HCT116 (cell line): ENCODE results near the gene TRERF1. TPM values are rescaled to one million over a fixed set of nuclear protein-coding genes. Genes with fewer than 3 reads are reported as not detected.

ENCODE experiments used
- ATAC-seq: fragments of 200-7000 bp; cut with Tn5 transposase; 2 replicates; pipeline ENCODE4 v1.9.1; 2020; ENCODE audit warnings: mild to moderate bottlenecking, moderate library complexity
- BruUV-seq: library from RNA; stranded (reverse); fragments of 400-500 nt; replicated peaks from 2 replicates; lab custom pipeline; 2021; lab: Mats Ljungman, UMichigan
- CTCF ChIA-PET: fragments of 300-600 bp; sonication (Branson Sonifier 250); formaldehyde crosslinking; loops from one replicate; lab custom pipeline; 2021; ENCODE audit warnings: antibody characterized with exemption; lab: Charles Lee
- POLR2A ChIA-PET: fragments of 300-600, 350-600 bp; sonication (Branson Sonifier 250); formaldehyde crosslinking; loops from one replicate; lab custom pipeline; 2021; ENCODE audit warnings: antibody characterized with exemption; lab: Charles Lee
- RAD21 ChIA-PET, 2 experiments: fragments of 300-600 bp; sonication (Branson Sonifier 250); formaldehyde crosslinking; loops; one replicate each; lab custom pipeline; 2023; ENCODE audit warnings: low total read pairs in 2 of 2; ENCODE audit not compliant: uncharacterized antibody in 2 of 2, unreplicated experiment in 2 of 2, low non-redundant PET in 1 of 2; lab: Charles Lee
- DNase-seq: peaks from one replicate; pipeline ENCODE4 v3.0.0-alpha.2; 2010; ENCODE audit warnings: low read depth, low spot score
- H2AFZ ChIP-seq: fragments of 200-600 bp; shearing (Covaris generic), sonication (generic); 2 replicates; pipeline ENCODE4 v1.6.1; 2017; ENCODE audit warnings: low read depth, mixed run types, mixed read lengths, antibody characterized with exemption, low read length; ENCODE audit not compliant: poor library complexity, severe bottlenecking
- H3K27ac ChIP-seq: 2 replicates; pipeline ENCODE4 v1.5.1; 2012; ENCODE audit warnings: low read depth, low read length
- H3K27me3 ChIP-seq: fragments of 200-600 bp; sonication (generic); 2 replicates; pipeline ENCODE4 v1.6.1; 2016; ENCODE audit warnings: mixed run types, low read length, mixed read lengths; ENCODE audit not compliant: insufficient read depth
- H3K36me3 ChIP-seq, 2 experiments: fragments of 200-500 bp in 1 of 2; fragments of 200-600 bp in 1 of 2; sonication (Bioruptor generic) in 1 of 2; sonication (generic) in 1 of 2; 2 replicates each; pipeline versions ENCODE4 v1.5.1 to v1.6.1; 2014 to 2016; ENCODE audit warnings: low read length in 2 of 2, inconsistent platforms in 1 of 2, mixed read lengths in 1 of 2, mixed run types in 1 of 2; ENCODE audit not compliant: insufficient read depth in 2 of 2, control insufficient read depth in 1 of 2
- H3K4me1 ChIP-seq, 2 experiments: fragments of 200-600 bp in 1 of 2; sonication (generic) in 1 of 2; 2 replicates each; pipeline versions ENCODE4 v1.5.1 to v1.6.1; 2012 to 2017; ENCODE audit warnings: low read length in 2 of 2, inconsistent platforms in 1 of 2, mild to moderate bottlenecking in 1 of 2, mixed read lengths in 1 of 2, mixed run types in 1 of 2, moderate library complexity in 1 of 2; ENCODE audit not compliant: insufficient read depth in 2 of 2, control insufficient read depth in 1 of 2
- H3K4me2 ChIP-seq: fragments of 200-600 bp; sonication (generic); 2 replicates; pipeline ENCODE4 v1.6.1; 2017; ENCODE audit warnings: mixed run types, low read length, mixed read lengths
- H3K4me3 ChIP-seq, 2 experiments: fragments of 200-600 bp in 1 of 2; sonication (generic) in 1 of 2; replicated peaks in 1 of 2; 2 replicates each; pipeline ENCODE4 v1.5.1; 2011 to 2016; ENCODE audit warnings: low read length in 2 of 2, control low read depth in 1 of 2, low read depth in 1 of 2, mild to moderate bottlenecking in 1 of 2, mixed read lengths in 1 of 2, mixed run types in 1 of 2
- H3K79me2 ChIP-seq: fragments of 200-600 bp; sonication (generic); 2 replicates; pipeline ENCODE4 v1.6.1; 2017; ENCODE audit warnings: mild to moderate bottlenecking, mixed run types, low read length, moderate library complexity, mixed read lengths; ENCODE audit not compliant: insufficient read depth
- H3K9ac ChIP-seq: fragments of 200-600 bp; sonication (generic); 2 replicates; pipeline ENCODE4 v1.6.1; 2016; ENCODE audit warnings: low read length, mixed read lengths
- H3K9me2 ChIP-seq: fragments of 200-600 bp; sonication (generic), shearing (Covaris generic); 2 replicates; pipeline ENCODE4 v1.6.1; 2017; ENCODE audit warnings: mixed run types, mild to moderate bottlenecking, moderate library complexity; ENCODE audit not compliant: insufficient read depth
- H3K9me3 ChIP-seq, 2 experiments: fragments of 200-500 bp in 1 of 2; fragments of 200-600 bp in 1 of 2; sonication (Bioruptor generic) in 1 of 2; sonication (generic) in 1 of 2; 2 replicates each; pipeline ENCODE4 v1.6.1; 2014 to 2017; ENCODE audit warnings: low read length in 2 of 2, mixed read lengths in 2 of 2, inconsistent platforms in 1 of 2, low read depth in 1 of 2, mild to moderate bottlenecking in 1 of 2, mixed run types in 1 of 2, moderate library complexity in 1 of 2; ENCODE audit not compliant: control insufficient read depth in 1 of 2, insufficient read depth in 1 of 2
- H4K20me1 ChIP-seq: fragments of 200-600 bp; sonication (generic), shearing (Covaris generic); 2 replicates; pipeline ENCODE4 v1.6.1; 2017; ENCODE audit warnings: mixed run types, mild to moderate bottlenecking, moderate library complexity; ENCODE audit not compliant: insufficient read depth
- CBX3 ChIP-seq: IDR thresholded peaks from 2 replicates; pipeline ENCODE4 v1.6.1; 2012; ENCODE audit warnings: low read depth
- CEBPB ChIP-seq: IDR thresholded peaks from 2 replicates; pipeline ENCODE4 v1.6.1; 2012; ENCODE audit warnings: low read depth
- EGR1 ChIP-seq: IDR thresholded peaks from 2 replicates; pipeline ENCODE4 v1.6.1; 2012; ENCODE audit warnings: low read depth
- MAX ChIP-seq: IDR thresholded peaks from 2 replicates; pipeline ENCODE4 v1.6.1; 2012
- POLR2A ChIP-seq: IDR thresholded peaks from 2 replicates; pipeline ENCODE4 v1.7.0; 2011; ENCODE audit warnings: borderline replicate concordance; ENCODE audit not compliant: insufficient read depth, insufficient read length; ENCODE audit errors: extremely low read depth
- SIN3A ChIP-seq: IDR thresholded peaks from 2 replicates; pipeline ENCODE4 v1.6.1; 2012; ENCODE audit warnings: low read depth
- TCF7L2 ChIP-seq: IDR thresholded peaks from 2 replicates; pipeline ENCODE4 v1.7.0; 2011; ENCODE audit warnings: borderline replicate concordance, inconsistent platforms; ENCODE audit not compliant: insufficient read depth, insufficient read length; ENCODE audit errors: extremely low read depth
- ZBTB33 ChIP-seq: IDR thresholded peaks from 2 replicates; pipeline ENCODE4 v1.6.1; 2011; ENCODE audit warnings: mild to moderate bottlenecking, low read length, moderate library complexity; ENCODE audit not compliant: insufficient replicate concordance; ENCODE audit errors: extremely low read depth
- ZNF274 ChIP-seq: fragments of 200-500 bp; sonication (Bioruptor generic); IDR thresholded peaks from 2 replicates; pipeline ENCODE4 v1.6.1; 2014; ENCODE audit warnings: mild to moderate bottlenecking, low read depth, low read length, inconsistent platforms
- intact Hi-C: fragments of 100-400 bp; cut with micrococcal nuclease; formaldehyde crosslinking; loops from 2 replicates; pipeline ENCODE4 v1.10.0; 2022
- total RNA-seq: library from RNA; stranded (reverse); gene quantifications from one replicate; pipeline ENCODE4 v1.2.1, GENCODE V29; 2021; ENCODE audit not compliant: unreplicated experiment
- TF ChIP-seq, protein P1 (sequence below): IDR thresholded peaks from 2 replicates; pipeline ENCODE4 v1.6.1; 2012
- TF ChIP-seq, protein P2 (sequence below): IDR thresholded peaks from 2 replicates; pipeline ENCODE4 v1.6.1; 2012; ENCODE audit warnings: low read depth

Gene TRERF1
- total RNA-seq, 1 experiment from 2014 or later, result 12.4 TPM

DNA sequence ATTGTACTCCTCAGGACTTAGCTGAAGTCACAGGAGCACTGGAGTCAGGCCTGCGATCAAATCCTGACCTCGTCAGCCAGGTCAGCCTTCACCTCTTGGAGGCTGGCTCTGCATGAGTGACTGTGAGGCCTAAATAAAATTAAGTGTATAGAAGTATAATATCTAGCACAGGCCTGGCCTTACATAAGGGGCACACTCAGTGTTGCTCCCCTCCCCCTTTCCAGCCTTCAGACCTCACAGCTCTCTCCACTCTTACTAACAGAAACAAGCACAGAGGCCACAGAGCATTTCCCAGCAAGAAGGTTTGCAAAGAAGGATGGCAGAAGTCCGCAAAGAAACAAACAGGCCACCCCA is 84.8 kb downstream of the TRERF1 start:
- ChIA-PET POLR2A (no interaction called here), RAD21 (no interaction called here), CTCF (no interaction called here)
- H3K4me2 ChIP-seq, result no peak overlapping the region
- intact Hi-C loops, result no loop called here
- no peak overlapping the region for H3K27ac ChIP-seq
- H3K36me3 ChIP-seq, result no peaks in the 10 kb centered on the region
- DNase-seq, result no peak
- H3K9me3 ChIP-seq, result no peaks in the 10 kb centered on the region
- H3K9me2 ChIP-seq, result no peaks in the 10 kb centered on the region
- ATAC-seq, result no peak
- peaks cover 12 to 35% of the 10 kb centered on the region in 2 experiments; a peak in 3 of 4 replicates for H3K4me1 ChIP-seq
- TF ChIP-seq, protein P1, sequence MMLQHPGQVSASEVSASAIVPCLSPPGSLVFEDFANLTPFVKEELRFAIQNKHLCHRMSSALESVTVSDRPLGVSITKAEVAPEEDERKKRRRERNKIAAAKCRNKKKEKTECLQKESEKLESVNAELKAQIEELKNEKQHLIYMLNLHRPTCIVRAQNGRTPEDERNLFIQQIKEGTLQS, result no peak
- TF ChIP-seq TCF7L2, result no peak
- no peak for TF ChIP-seq EGR1
- no peak for TF ChIP-seq POLR2A
- TF ChIP-seq, protein P2, sequence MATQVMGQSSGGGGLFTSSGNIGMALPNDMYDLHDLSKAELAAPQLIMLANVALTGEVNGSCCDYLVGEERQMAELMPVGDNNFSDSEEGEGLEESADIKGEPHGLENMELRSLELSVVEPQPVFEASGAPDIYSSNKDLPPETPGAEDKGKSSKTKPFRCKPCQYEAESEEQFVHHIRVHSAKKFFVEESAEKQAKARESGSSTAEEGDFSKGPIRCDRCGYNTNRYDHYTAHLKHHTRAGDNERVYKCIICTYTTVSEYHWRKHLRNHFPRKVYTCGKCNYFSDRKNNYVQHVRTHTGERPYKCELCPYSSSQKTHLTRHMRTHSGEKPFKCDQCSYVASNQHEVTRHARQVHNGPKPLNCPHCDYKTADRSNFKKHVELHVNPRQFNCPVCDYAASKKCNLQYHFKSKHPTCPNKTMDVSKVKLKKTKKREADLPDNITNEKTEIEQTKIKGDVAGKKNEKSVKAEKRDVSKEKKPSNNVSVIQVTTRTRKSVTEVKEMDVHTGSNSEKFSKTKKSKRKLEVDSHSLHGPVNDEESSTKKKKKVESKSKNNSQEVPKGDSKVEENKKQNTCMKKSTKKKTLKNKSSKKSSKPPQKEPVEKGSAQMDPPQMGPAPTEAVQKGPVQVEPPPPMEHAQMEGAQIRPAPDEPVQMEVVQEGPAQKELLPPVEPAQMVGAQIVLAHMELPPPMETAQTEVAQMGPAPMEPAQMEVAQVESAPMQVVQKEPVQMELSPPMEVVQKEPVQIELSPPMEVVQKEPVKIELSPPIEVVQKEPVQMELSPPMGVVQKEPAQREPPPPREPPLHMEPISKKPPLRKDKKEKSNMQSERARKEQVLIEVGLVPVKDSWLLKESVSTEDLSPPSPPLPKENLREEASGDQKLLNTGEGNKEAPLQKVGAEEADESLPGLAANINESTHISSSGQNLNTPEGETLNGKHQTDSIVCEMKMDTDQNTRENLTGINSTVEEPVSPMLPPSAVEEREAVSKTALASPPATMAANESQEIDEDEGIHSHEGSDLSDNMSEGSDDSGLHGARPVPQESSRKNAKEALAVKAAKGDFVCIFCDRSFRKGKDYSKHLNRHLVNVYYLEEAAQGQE, result no peak
- no peak for TF ChIP-seq ZBTB33
- TF ChIP-seq CEBPB, result no peak
- TF ChIP-seq ZNF274, result no peak
- no peak for TF ChIP-seq CBX3
- TF ChIP-seq SIN3A, result no peak
- no peak for TF ChIP-seq MAX
- no peak overlapping the region for H3K4me3 ChIP-seq
- H2AFZ ChIP-seq, result no peak overlapping the region
- no peaks in the 10 kb centered on the region for H3K79me2 ChIP-seq
- H4K20me1 ChIP-seq, result no peaks in the 10 kb centered on the region
- H3K27me3 ChIP-seq, result no peaks in the 10 kb centered on the region
- BruUV-seq, result no TSS peak
- no peak overlapping the region for H3K9ac ChIP-seq
